ENCODE results near the gene KCNK7. TPM values are rescaled to one million over a fixed set of nuclear protein-coding genes. Genes with fewer than 3 reads are reported as not detected.

The KCNK7 gene
- total and polyA plus RNA-seq, 2 experiments from 2014 or later = 0.60 TPM; not detected in 1

GRCh38 chr11:65639623-65640482 lies 44.3 kb upstream of the KCNK7 start:
- no peaks in the 10 kb centered on the region for H3K27me3 ChIP-seq (ENCODE audit: insufficient read depth)
- H3K4me2 ChIP-seq = no peak overlapping the region
- H3K79me2 ChIP-seq (replicated peaks; ENCODE audit: insufficient read depth) = no peaks in the 10 kb centered on the region; the same call in 1 of the 2 replicates
- Mint-ChIP-seq H3K27me3 (ENCODE audit: insufficient read depth, low read depth, poor library complexity) (peaks cover 29% of the 10 kb centered on the region), H3K27ac (no peak overlapping the region), H3K4me3 (no peak overlapping the region), H3K4me1 (peaks cover 44% of the 10 kb centered on the region), H3K9me3 (no peaks in the 10 kb centered on the region), H3K36me3 (ENCODE audit: low read depth) (peaks cover 14% of the 10 kb centered on the region)
- H2AFZ ChIP-seq = no peak overlapping the region
- H3F3A ChIP-seq (replicated peaks; ENCODE audit: low read depth) = peaks cover 31% of the 10 kb centered on the region
- H3K27ac ChIP-seq (ENCODE audit: low read depth) = no peak overlapping the region
- peaks cover 42% of the 10 kb centered on the region for H3K4me1 ChIP-seq (ENCODE audit: insufficient read depth)
- no peak for DNase-seq (ENCODE audit: low spot score)
- no peak for ATAC-seq
- no peaks in the 10 kb centered on the region for H4K20me1 ChIP-seq (replicated peaks; ENCODE audit: insufficient read depth)
- H3K36me3 ChIP-seq (ENCODE audit: insufficient read depth) = peaks cover 9% of the 10 kb centered on the region; the same call in 1 of the 2 replicates
- TF ChIP-seq STAT1 (IDR thresholded peaks at IDR 0.05; ENCODE audit: unreplicated experiment) (no peak), POLR2AphosphoS5 (IDR thresholded peaks at IDR 0.05; ENCODE audit: low read depth) (no peak), CREB1 (CRISPR knock-in tag; IDR thresholded peaks at IDR 0.05; ENCODE audit: low read depth) (no peak), NANOG (IDR thresholded peaks at IDR 0.05; ENCODE audit: borderline replicate concordance) (no peak), ETS1 (IDR thresholded peaks at IDR 0.05) (no peak), ZNF331 (CRISPR knock-in tag; IDR thresholded peaks at IDR 0.05; ENCODE audit: low read depth) (no peak), JUNB (IDR thresholded peaks at IDR 0.05; ENCODE audit: unreplicated experiment) (no peak), REST (IDR thresholded peaks at IDR 0.05; ENCODE audit: unreplicated experiment) (no peak), ZNF462 (CRISPR knock-in tag; IDR thresholded peaks at IDR 0.05) (no peak), EZH2phosphoT487 (IDR thresholded peaks at IDR 0.05; ENCODE audit: unreplicated experiment) (no peak), ZNF114 (CRISPR knock-in tag; IDR thresholded peaks at IDR 0.05) (no peak), CTCF (conservative IDR thresholded peaks at IDR 0.05; ENCODE audit: low read depth in 2 of 2) (no peak), EZH2 (IDR thresholded peaks at IDR 0.05; ENCODE audit: low read depth, unreplicated experiment) (no peak)
- no peak overlapping the region for H3K4me3 ChIP-seq
- H3K9me2 ChIP-seq (ENCODE audit: insufficient read depth) = no peaks in the 10 kb centered on the region

Data from GM23338 (cell line).